NK-92 treated with Interleukin-12 subunit alpha and Interleukin-12 subunit beta, amount 100 ng/mL, for 24 hours (cell line): ENCODE measurements around the gene FCN2.

Experiments used
- DNase-seq: peaks from one replicate; lab custom pipeline; 2025; lab: John Stamatoyannopoulos, UW

Gene FCN2

DNA sequence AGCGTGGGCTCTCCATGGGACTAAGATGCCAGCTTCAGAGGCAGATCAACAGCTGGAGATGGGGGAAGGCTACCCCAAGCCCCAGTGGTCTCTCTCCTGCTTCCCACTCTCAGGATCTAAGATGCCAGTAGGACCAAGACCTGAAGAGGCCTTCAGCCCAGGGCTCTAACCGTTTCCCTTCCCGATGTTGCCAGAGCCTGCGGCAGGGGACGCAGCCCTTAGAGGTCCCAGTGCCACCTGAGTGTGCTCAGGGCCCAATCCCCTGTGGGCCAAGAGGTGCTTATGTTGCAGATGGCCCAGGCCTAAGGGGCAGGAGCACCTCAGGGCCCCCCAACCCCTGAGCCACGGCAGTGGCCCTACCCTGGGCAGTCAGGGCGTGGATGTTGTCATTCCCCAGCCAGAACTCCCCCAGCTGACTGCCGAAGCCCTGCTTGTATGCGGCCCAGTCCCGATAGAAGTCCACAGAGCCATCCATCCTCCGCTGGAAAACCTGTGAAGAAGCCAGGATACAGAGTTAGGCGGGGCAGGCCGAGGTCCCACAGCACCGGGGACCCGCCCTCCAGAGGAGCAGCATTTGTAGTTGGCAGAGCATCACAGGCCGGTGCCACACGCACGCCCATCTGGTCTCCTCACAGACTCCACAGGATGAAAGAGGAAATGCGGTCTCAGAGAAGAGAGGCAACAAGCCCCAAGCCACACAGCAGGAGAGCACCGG, 31.7 kb downstream of the FCN2 start:
- no peak for DNase-seq

DNA sequence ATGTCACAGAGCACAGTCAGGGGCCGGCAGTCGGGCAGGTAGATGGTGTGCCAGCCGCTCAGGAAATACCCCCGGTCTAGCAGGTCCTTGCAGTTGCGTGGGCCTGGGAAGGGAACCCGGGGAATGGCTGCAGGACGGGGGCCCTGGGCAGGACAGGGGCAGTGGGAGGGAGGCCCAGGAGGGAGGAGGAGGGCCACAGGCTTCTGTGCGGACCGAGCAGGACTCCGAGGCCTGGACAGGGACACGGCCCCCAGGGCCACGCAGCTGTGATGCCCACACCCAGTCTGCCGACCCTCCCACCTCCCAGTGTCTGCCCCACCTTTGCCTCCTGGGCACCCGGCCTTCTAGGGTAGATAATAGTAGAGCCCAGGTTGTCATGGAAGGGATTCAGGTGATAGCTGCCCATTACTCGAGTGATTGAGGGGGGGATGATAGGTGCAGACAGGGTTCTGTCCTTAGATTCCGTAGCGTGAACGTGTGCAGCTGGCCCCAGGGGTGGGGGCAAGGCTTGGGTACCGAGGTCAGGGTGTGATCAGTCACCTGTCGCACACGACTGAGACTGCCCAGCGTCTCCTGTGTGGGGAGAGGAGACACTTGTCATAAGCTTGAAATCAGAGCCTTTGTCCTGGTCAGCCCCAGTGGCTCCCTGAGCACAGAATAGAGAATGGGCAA, 32.6 kb downstream of the FCN2 start:
- DNase-seq = no peak

DNA sequence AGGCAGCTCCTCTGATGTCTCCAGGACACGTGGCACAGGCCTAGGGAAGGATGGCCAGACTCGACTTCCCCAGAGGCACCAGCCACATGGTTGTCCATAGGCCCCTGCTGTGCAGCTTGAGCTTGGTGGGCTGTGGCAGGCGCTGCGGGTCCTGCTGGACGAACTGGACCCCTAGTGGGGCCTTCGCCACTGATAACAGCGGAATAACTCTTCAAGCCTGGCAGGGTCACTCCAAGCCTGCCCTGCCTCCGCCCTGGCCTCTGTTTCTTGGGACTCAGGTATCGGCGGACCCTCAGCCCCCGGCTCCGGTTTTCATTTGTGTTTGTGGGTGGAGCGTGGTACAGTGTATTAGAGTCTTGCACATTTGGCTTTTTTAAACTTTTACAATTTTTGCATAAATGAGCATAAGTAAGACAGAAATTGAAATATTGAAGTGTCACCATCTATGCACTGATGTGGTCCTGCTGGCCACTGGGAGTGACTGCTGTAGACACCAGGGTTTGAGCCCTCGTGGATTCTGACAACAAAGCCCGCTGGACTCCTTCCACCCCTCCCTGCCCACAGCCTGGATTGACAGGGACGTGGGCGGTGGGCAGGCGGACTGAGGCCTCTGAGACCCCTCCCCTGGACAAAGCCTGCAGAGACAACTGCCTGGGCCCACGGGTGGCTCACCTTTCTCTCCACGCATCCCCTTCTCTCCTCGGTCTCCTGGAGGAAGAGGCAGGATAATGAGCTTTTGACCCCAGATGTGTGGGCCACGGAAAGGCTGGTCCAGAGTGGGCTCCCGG, 33.3 kb downstream of the FCN2 start:
- DNase-seq = no peak

- no peak for DNase-seq
Measured at GRCh38 chr9:134914501-134914834, 33.9 kb downstream of the FCN2 start.

- no peak for DNase-seq
Measured at GRCh38 chr9:134915046-134915985, 34.7 kb downstream of the FCN2 start.

DNA sequence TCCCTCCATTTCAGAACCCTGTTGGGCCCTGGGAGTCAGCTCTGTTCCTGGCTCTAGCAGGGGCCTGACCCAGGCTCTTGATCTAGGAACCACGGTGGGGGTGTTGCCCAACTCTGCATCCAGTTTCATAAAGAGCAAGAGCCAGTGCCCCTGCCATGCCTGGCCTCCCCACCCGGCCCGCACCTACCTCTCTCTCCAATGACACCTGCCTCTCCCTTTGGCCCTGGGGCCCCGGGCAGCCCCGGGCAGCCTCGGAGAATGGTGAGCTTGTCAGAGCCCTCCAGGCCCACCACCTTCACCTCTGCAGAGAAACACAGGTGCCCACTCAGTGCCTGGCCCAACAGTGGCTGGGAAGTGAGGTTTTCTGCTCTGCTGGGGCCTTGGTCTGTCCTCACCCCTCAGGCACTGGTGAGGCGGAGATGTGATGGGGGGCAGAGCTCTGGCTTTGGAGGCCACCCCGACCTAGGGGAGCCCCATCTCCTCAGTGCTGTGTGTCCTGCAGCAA, 35.6 kb downstream of the FCN2 start:
- DNase-seq = no peak

DNA sequence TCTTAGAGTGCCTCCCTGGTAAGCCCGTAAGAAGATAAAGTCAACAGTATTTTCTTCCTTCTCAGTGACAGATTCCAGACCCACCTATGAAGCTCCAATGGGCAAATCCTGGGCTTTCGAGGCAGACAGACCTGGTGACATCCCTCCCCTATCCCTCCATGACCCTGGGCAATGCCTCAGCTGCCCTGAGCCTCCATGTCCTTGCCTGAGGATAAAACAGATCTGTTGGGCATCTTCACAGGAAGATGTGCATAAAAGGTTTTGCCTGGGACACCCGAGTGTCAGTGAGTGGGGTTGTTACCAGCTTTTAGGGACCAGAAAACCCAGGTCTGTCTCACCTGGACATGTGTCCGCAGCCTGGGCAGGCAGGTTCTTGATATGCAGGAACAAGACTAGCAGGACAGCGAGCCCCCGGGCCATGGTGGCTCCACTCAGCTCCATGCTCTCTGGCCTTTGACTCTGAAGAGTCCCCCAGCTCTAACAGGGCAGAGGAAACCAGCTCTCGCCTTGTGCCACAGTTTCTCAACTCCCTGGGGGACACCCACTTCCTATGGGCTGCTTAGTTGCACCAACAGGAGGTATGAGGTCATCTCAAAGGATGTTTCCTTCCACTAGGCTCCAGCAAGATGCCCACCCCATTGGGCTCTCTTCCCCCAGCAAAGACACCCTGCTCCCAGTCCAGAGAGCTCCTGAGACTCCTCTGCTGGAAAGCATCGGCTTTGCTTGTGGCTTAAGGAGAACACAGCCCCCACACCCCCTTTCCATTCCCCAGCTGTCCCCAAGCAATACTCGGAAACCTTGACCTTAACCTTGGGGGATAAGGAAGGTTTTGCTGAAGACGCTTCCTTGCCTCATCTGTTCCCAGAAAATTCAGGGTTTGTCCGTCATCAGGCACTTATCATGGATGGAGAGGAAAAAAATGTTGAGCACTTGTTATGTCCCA, 37.1 kb downstream of the FCN2 start, which contains the start of gene FCN1:
Gene FCN1 (minus strand): TSS at position 482 of the 943 bp plus-strand sequence. CDS start 41 bp downstream, at position 441.
- DNase-seq = no peak

GRCh38 chr9:134918646-134919045, 38.0 kb downstream of the FCN2 start:
- no peak for DNase-seq

GRCh38 chr9:134919303-134919702, 38.7 kb downstream of the FCN2 start:
- DNase-seq = no peak

DNA sequence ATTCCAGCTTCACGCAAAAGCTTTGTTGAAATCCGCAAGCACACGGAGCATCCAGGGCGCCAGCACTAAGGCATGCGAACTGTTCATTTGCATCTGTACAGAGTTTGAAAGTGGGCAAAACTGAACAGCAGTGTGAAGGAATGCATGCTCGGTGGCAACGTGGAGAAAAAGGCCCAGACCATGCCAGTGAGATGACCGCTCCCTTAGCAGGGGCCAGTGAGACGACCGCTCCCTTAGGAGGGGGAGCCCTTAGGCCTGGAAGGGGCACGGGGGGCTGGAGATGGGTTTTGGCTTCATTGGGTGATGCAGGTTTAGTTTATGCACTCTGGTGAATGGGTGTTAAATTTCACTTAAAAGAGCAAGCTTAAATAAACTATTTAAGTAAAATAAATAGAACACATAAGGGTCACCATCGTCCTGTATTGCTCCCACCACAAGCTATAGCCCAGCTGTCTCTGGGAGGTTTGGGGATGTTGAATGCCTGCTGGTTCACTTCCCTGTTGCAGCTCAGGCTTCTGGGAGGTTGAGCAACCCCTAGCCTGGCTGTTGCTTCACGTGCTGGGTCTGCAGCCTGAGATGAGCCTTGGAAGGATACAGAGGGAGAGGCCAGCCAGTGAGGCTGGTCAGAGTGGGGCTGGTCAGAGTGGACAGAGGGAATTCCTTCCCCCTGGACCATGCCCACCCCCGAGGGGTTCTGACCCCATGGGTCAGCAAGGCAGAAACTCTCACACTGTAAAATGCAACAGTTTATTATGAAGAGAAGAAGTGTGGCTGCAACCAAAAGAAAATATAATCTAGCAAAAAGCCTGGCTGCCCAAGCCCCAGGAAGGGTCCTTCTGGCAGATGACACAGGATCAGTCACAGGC, 41.7 kb downstream of the FCN2 start:
- DNase-seq = no peak

GRCh38 chr9:134922932-134923240, 42.3 kb downstream of the FCN2 start:
- no peak for DNase-seq

- DNase-seq = no peak
Measured at GRCh38 chr9:134923466-134923865, 42.9 kb downstream of the FCN2 start.

- DNase-seq = no peak
Measured at GRCh38 chr9:134925011-134925511, 44.5 kb downstream of the FCN2 start.

GRCh38 chr9:134928436-134929192, 48.0 kb downstream of the FCN2 start:
- DNase-seq = no peak

DNA sequence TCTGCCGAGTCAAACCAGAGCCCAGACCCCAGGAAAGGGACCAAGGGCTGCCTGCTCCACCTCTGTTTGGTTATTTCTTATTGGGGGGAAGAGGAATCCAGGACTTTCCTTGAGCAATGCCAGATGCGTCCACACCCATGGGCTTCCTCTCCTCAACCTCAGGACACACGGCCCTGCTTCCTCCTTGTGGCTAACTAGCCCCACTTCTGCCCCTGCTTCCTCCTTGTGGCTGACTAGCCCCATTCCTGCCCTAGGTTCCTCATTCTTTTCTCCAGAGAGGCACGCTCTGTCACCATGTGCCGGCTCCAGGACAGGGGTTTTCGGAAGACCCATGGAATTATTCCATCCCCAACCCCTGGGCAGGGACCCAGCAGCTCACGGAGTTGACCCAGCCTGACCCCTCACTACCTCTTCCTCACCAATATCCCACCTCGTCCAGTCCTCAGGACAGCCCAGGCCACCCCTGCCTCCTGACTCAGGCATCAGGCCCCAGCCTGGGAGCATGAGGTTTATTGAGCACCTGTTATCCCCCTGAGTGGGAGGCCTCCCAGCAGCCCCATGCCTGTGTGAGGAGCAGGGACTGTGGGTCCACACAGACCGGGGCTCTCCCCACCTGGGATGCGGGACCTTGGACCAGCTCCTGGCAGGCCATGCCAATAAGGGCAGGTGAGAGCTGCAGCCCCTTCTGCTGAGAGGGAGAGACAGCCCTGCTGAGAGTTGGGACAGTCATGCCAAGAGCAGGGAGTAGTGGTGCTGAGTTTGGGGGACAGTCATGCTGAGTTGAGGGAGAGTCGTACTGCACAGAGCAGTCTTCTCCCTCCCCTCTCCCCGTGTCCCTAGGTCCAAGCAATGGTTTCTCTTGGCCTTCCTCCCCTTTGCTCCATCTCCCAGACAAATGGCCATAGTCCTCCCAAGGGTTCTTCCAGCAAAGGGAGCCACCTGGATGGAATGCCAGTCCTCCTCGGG, 48.9 kb downstream of the FCN2 start:
- DNase-seq = no peak

DNA sequence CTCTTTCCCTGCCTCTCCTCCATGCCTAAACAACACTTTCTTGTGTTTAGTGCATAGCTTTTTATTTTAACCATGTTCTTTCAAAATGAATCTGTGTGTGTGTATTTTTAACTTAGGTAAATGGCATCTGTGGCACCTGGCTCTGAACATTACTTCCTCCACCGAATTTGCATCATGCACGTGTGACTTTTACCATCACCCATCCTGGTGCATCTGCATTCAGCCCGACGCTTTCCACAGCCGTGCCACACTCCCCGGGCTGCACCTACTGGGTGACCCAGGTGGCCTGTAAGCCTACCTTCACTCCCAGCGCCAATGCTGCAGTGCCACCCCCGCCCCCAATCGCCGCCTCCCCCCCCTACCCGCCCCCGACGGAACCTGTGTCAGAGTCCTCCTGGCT, 49.8 kb downstream of the FCN2 start:
- DNase-seq = no peak

DNA sequence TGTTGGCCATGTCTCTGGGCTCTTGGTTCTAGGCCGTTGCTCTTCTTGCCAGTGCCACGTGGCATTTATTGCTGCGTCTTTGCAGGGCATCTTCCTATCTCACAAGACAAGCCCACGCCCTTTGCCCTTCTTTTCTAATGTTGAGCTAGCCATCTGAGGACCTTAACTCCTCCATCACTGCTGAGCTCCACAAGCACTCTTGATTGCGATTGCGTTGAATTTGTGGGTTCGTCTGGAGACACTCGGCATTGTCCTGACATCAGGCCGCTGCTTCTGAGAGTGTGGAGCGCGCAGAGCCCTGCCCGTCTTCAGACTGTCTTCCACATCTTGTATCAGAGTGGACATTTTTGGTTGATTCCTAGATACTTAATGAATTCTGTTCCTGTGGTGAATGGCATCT, 51.6 kb downstream of the FCN2 start:
- no peak for DNase-seq

GRCh38 chr9:134932606-134933005, 52.0 kb downstream of the FCN2 start:
- no peak for DNase-seq
